ENCODE measurements around the gene RBPJ. TPM values are rescaled to one million over a fixed set of nuclear protein-coding genes. Genes with fewer than 3 reads are reported as not detected.

Gene RBPJ
- polyA plus RNA-seq, 1 donor from 2014 or later, result 89.8 TPM

DNA sequence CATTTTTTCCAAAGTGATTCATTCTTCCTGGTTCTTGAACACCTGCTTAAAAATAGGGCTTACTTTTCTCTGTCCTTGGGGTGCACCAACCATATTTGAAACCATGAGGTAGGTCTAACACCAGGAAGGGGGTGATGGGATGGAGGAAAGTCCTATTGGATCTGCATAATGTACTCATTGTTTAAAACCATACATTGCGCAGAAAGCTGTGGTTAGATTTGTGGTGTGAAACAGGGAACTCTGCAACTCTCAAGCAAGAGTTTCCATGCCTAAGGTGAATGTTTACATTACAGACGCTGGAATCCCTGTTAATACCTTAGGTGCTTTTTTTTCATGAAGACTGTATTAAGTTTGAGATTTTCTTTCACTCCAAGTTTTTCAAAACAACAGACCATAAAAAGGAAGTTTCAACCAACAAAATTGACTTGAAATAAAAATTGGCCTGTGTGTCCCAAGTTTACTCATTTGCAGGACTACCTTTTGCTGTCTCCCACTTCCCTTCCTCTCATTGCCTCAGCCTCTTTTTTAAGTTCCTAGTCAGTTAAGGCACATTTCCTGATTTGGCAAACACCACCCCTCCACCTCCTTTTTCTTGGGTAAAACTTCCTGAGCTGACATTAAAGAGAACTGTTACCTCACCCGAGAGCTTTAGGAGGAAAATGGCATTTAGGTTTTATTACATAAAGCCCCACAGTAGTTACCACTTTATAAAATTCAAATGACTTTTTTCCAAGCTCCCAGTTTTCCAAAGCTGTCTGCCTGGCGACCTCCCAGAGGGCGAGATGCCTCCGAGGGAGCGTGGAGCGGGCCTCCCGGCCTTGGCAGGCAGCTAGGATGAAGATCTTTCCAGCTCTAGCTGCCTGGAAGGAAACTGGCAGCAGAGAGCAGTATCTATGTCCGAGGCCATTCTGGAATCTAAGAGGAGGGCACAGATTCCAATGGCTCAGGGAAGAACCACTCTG is 47.9 kb upstream of the RBPJ start:
- Histone ChIP-seq H3K27ac (ENCODE audit: low read length) (no peak overlapping the region), H3K9me3 (ENCODE audit: low read length) (no peaks in the 10 kb centered on the region), H3F3A (ENCODE audit: insufficient read depth, low read length, poor library complexity, severe bottlenecking) (no peaks in the 10 kb centered on the region), H3K9ac (ENCODE audit: low read length) (no peak overlapping the region), H3K79me2 (replicated peaks; ENCODE audit: insufficient read depth, low read length) (no peaks in the 10 kb centered on the region), H3K27me3 (ENCODE audit: insufficient read depth, low read depth, low read length) (no peaks in the 10 kb centered on the region), H3K4me3 (ENCODE audit: low read length) (no peak overlapping the region), H3K9me2 (ENCODE audit: insufficient read depth, low read length) (no peaks in the 10 kb centered on the region), H3K4me2 (ENCODE audit: low read length) (no peak overlapping the region), H2AFZ (ENCODE audit: low read depth, low read length) (no peak overlapping the region), H3K36me3 (ENCODE audit: insufficient read depth, low read length) (no peaks in the 10 kb centered on the region), H4K20me1 (ENCODE audit: insufficient read depth) (no peaks in the 10 kb centered on the region)
- TF ChIP-seq EP300 (conservative IDR thresholded peaks at IDR 0.05; ENCODE audit: poor library complexity, severe bottlenecking) (no peak), EZH2 (IDR thresholded peaks at IDR 0.05; ENCODE audit: borderline replicate concordance, insufficient read depth, low read length, poor library complexity, severe bottlenecking) (no peak), CTCF (IDR thresholded peaks at IDR 0.05; ENCODE audit: poor library complexity, severe bottlenecking) (no peak), SMC3 (conservative IDR thresholded peaks at IDR 0.05; ENCODE audit: poor library complexity) (no peak), POLR2AphosphoS5 (IDR thresholded peaks at IDR 0.05) (no peak), TAF1 (IDR thresholded peaks at IDR 0.05; ENCODE audit: low read depth) (no peak)
- TF ChIP-seq, protein P1, sequence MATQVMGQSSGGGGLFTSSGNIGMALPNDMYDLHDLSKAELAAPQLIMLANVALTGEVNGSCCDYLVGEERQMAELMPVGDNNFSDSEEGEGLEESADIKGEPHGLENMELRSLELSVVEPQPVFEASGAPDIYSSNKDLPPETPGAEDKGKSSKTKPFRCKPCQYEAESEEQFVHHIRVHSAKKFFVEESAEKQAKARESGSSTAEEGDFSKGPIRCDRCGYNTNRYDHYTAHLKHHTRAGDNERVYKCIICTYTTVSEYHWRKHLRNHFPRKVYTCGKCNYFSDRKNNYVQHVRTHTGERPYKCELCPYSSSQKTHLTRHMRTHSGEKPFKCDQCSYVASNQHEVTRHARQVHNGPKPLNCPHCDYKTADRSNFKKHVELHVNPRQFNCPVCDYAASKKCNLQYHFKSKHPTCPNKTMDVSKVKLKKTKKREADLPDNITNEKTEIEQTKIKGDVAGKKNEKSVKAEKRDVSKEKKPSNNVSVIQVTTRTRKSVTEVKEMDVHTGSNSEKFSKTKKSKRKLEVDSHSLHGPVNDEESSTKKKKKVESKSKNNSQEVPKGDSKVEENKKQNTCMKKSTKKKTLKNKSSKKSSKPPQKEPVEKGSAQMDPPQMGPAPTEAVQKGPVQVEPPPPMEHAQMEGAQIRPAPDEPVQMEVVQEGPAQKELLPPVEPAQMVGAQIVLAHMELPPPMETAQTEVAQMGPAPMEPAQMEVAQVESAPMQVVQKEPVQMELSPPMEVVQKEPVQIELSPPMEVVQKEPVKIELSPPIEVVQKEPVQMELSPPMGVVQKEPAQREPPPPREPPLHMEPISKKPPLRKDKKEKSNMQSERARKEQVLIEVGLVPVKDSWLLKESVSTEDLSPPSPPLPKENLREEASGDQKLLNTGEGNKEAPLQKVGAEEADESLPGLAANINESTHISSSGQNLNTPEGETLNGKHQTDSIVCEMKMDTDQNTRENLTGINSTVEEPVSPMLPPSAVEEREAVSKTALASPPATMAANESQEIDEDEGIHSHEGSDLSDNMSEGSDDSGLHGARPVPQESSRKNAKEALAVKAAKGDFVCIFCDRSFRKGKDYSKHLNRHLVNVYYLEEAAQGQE (IDR thresholded peaks at IDR 0.05; ENCODE audit: borderline replicate concordance), result no peak

DNA sequence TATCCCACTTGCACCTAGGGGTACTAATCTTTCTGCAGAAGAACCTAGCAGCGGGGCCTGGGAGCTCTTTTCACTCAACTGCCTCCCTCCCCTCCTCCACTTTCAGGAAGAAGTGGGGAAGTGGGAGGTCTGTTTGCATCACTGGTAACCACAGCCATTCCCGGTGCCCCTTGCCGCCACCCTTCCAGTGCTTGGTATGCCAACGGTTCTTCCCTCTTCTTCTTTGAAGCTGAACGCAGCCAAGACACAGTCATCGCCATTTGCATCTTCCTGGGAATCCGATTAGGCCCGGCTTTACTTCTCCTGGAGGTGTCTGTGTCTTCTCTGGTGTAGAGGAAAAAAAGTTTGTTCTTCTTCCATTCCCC is 47.2 kb upstream of the RBPJ start:
- no peak overlapping the region for H3K4me2 ChIP-seq (ENCODE audit: low read length)
- no peaks in the 10 kb centered on the region for H3F3A ChIP-seq (ENCODE audit: insufficient read depth, low read length, poor library complexity, severe bottlenecking)
- no peaks in the 10 kb centered on the region for H3K9me3 ChIP-seq (ENCODE audit: low read length)
- H3K27me3 ChIP-seq (ENCODE audit: insufficient read depth, low read depth, low read length), result no peaks in the 10 kb centered on the region
- H3K36me3 ChIP-seq (ENCODE audit: insufficient read depth, low read length), result no peaks in the 10 kb centered on the region
- H3K9me2 ChIP-seq (ENCODE audit: insufficient read depth, low read length), result no peaks in the 10 kb centered on the region
- TF ChIP-seq MXI1 (conservative IDR thresholded peaks at IDR 0.05; ENCODE audit: poor library complexity, severe bottlenecking) (no peak), SMC3 (conservative IDR thresholded peaks at IDR 0.05; ENCODE audit: poor library complexity) (no peak), POLR2AphosphoS5 (IDR thresholded peaks at IDR 0.05) (no peak), EZH2 (IDR thresholded peaks at IDR 0.05; ENCODE audit: borderline replicate concordance, insufficient read depth, low read length, poor library complexity, severe bottlenecking) (no peak), CTCF (IDR thresholded peaks at IDR 0.05; ENCODE audit: poor library complexity, severe bottlenecking) (no peak), EP300 (conservative IDR thresholded peaks at IDR 0.05; ENCODE audit: poor library complexity, severe bottlenecking) (no peak)
- H3K79me2 ChIP-seq (replicated peaks; ENCODE audit: insufficient read depth, low read length), result no peaks in the 10 kb centered on the region
- no peak overlapping the region for H2AFZ ChIP-seq (ENCODE audit: low read depth, low read length)
- no peak overlapping the region for H3K27ac ChIP-seq (ENCODE audit: low read length)
- no peak overlapping the region for H3K9ac ChIP-seq (ENCODE audit: low read length)
- no peaks in the 10 kb centered on the region for H4K20me1 ChIP-seq (ENCODE audit: insufficient read depth)
- H3K4me3 ChIP-seq (ENCODE audit: low read length), result no peak overlapping the region

Measured in neural cell (in vitro differentiated cells).